NCI-H2171 (cell line): ENCODE measurements around the gene KNOP1.
A peak's percentile ranks its signal among the peaks of the same experiment; 100 is the strongest.
"Not testable (repeated sequence)": the region's sequence is repeated elsewhere in the genome, so short reads cannot be mapped to it uniquely, and the experiment has no call there.

ENCODE experiments used
- DNase-seq: peaks from one replicate; lab custom pipeline; 2025; lab: John Stamatoyannopoulos, UW

KNOP1 gene

DNA sequence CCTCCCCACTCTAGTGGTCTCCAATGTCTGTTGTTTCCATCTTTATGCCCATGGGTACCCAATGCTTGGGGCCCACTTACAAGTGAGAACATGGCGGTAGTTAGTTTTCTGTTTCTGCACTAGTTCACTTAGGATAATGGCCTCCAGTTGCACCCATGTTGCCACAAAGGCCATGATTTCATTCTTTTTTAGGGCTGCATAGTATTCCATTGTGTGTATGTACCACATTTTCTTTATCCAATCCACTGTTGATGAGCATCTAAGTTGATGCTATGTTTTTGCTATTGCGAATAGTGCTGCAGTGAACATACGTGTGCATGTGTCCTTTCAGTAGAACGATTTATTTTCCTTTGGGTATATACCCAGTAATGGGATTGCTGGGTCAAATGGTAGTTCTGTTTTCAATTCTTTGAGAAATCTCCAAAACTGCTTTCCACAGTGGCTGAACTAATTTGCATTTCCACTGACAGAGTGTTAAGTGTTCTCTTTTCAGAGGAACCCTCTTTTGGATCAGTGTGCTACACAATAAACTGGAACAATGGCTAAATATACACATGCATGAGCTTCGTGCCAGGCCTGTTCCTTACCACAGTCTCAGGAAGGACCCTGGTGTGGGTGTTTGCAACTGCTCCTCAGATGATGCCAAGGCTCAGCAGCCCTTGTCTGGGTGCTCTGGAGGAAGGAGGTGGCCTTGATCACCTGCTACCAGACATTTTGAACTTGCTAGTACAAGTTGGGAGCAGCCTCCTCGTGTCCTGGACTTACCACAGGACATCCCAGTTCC, 34.4 kb downstream of the KNOP1 start:
- no peak for DNase-seq

DNA sequence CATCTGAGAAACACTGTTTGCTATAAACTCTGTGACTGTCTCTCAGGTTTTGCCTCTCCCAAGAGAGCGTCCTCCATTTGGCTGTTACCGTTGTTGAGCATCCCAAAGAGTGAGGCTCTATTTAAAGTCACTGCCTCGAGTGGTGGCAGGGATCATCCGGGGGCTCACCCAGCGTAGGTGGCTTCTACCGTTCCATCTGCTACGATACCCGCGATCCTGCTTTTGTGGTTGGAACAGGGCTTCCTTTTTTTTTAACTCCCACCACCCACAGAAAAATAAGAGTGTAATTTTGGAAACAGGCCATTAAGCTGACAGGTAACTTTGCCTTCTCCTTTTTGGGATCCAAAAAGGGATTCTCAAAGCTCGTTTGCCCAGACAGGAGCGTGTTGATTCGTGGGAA, 36.4 kb downstream of the KNOP1 start:
- no peak for DNase-seq

DNA sequence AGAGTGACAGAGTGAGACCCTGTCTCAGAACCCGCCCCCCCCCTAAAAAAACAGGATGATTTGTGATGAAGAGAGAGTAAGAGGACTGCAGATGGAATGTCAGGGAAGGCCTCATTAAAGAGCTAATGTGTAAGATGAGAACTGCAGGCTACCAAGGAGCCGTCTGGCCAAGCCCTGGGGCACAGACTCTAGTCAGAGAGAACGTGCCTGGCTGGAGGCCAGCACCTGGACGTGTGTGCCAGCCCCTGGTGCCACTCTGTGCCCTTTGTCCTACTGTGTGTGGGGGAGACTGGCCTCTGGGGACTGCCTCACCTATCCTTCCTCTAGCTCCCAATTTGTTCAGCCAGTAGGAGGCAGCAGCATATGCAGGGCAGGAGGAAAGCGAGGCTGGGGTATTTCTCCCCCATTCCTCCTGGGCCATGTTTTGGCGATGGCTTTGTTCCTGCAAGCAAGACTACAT, 37.1 kb downstream of the KNOP1 start:
- peak; percentile 41 for DNase-seq

DNA sequence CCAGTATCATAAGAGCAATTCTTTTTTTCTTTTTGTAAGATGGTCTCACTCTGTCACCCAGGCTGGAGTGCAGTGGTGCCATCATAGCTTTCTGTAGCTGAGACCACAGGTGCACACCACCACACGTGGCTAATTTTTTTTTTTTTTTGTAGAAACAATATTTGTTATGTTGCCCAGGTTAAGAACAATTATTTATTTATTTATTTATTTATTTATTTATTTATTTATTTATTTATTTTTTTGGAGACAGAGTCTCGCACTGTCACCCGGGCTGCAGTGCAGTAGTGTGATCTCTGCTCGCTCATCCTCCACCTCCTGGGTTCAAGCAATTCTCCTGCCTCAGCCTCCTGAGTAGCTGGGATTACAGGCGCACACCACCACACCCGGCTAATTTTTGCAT, 38.7 kb downstream of the KNOP1 start:
- not testable (repeated sequence) for DNase-seq

DNA sequence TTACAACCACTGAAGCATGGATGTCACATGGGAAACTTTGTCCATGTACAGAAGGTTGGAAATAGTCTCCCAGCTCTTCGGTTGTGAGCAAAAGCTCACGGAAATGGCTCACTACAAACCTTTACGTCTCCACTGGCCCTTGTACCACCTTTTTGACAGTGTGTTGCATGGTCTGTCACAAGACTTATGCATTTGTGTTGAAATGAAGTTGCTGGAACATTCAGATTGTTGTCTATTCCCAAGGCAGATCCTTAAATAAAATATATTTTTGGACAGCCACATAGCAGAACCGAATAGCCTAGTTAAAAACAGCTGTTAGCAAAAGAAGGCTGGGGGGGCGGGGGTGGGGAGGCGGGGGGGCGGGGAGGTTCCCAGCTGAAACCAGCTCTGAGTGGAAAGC, 39.2 kb downstream of the KNOP1 start:
- DNase-seq: no peak

DNA sequence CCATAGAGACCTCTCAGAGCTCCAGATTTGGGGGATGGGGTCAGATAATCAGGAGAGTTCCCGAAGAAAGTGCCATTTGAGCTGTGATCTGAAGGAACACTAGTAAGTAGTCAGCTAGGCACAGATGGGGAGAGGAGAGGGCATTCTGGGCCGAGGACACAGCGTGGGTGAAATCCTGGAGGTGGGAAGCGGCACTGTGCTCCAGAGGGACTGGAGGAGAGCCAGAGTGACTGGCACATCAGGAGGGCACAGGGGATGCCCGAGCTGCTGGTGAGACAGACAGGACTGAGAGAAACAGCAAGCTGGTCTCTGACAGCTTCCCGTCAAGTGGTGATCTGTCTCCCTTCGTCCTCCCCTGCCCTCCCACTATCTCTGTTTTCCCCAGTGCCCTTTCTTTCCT, 40.6 kb downstream of the KNOP1 start:
- DNase-seq: no peak

DNA sequence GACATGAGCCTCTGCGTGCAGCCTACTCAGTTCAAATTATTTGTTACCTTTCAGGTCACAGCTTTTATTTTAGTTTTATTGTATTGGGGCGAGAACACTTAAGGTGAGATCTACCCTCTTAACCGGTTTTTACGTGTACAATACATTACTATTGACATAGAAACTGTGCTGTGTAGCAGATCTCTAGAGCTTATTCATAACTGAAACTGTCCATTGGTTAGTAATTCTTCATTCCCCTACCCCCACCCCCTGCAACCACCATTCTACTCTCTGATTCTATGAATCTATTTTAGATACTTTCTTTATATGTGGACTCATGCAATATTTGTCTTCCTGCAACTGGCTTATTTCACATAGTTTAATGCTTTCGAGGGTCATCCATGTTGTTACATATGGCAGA, 43.5 kb downstream of the KNOP1 start:
- no peak for DNase-seq

DNA sequence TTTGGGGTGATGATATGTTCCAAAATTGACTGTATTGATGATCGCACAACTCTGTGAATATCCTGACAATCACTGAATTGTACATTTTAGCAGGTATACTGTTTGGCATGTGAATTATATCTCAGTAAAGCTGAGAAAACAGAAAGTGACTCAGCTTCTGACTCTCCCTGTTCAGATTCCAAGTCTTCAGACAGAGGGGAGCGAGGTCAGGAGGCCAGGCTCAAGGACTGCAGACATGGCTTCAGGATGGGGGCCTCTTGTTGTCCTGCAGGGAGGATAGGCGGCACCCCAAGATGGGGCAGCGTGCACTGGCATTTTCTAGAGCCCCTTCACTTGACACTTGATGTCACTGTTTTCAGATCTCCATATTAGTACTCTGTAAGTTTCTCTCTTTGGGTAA, 45.6 kb downstream of the KNOP1 start:
- no peak for DNase-seq

DNA sequence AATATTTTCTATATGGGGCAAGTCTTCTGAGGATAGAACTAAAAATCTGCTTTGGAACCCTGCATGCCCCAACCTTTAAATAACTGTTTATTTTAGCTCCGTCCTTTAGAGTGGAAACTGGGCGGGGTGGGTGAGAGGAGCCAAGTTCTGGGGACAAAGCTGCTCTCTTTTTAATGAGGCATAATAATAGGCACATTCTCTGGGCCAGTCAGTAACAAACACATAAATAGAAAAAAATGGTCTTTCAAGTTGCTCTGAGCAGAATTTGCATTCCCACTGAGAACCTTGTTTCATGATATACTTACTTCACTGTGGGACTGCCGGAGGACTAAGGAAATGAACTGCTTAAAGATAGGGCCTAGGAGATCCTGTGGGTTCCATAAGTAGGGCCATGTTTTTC, 51.5 kb downstream of the KNOP1 start:
- DNase-seq: no peak

DNA sequence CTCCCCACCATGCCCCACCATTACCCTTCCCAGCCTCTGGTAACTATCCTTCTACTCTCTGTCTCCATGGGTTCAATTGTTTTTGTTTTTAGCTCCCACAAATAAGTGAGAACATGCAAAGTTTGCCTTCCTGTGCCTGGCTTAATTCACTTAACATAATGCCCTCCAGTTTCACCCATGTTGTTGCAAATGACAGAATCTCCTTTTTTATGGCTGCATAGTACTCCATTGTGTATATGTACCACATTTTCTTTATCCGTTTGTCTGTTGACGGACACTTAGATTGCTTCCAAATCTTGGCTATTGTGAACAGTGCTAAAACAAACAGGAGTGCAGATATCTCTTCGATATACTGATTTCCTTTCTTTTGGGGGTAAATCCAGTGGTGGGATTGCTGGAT, 52.7 kb downstream of the KNOP1 start:
- DNase-seq: not testable (repeated sequence)

DNA sequence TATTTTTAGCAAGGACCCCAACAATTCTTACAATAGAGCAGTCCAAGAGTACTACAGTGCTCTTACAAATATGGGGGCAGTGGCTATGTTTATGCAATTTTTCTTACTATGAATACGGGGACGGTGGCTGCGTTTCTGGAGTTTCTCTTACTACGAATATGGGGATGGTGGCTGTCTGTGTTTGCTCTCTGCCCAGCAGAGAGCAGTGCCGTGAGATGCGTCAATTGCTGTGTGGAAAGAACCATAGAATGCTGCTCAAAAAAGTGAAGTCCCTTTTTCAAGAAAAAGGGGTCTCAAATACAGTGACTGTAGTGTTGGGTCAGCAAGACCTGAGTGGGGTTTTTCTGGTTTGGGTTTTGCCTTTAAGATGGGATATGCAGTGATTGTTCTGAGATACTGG, 53.9 kb downstream of the KNOP1 start:
- no peak for DNase-seq

DNA sequence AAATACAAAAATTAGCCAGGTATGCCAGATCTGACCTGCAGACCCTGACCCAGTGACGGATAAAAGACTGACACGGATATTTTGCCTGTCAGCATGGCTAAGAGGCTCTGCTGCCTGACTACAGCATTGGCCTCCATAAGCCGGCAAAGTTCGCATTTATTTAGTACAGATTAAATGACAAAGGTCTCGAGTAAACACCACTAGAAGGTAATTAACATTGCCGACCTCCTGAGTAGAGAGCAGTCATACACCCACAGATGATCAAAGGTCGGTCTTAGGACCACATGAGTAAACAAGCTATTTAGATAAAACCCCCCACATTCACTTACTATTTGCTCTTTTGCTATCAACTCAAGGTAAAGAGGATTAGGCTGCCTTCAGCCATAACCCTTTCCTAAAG, 55.7 kb downstream of the KNOP1 start:
- DNase-seq: no peak

DNA sequence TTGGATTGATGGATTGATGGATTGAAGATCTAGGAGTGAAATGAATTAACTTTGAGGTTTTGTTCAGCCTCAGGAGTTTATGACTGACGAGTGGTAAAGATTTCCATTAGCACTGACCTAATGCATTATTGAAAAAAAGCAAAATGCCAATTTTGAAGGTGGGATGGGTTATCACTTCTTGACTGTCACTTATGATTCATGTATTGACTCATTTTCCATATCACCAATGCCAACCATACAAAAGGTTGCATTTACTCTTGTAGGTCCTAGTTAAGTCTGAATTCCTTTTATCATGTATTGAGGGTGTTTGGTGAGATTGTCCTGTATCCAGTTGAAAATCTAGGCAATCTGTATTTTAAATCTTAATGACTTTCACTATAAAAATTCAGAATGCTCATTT, 57.6 kb downstream of the KNOP1 start:
- DNase-seq: no peak

DNA sequence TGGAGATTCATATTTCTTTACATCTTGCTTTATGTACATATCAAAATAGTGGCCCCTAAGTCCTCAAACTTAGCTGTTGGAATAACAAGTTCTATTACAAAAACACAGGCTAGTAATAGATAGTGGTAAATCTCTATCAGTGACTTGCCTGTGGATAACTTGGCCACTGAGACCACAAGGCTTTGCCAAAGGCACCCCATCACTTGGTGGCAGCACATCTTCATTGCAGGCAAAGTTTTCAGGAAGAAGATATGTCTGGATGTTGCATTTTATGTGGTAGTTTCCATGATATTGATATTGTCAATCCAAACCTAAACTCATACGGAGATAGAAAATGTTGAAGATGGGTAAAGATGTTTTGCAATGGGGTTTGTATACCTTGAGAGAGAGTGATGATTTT, 58.5 kb downstream of the KNOP1 start:
- DNase-seq: no peak

DNA sequence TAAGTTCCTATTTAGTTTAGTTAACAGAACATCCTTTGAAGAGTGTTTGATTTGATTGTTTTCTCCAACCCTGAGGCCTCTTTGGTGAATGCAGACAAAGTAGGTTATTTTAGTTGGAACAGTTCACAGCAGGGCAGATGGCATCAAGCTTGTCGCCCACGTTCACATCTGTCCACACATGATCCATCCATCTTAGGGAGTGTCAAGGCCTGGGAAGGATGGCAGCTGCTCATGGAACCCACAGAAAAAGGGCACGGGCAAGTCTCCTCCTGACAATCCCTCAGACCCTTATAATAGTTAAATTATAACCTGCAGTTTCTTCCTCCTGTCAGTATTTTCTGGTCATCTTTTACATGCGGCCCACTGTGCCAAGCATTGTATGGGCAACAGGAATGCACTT, 60.2 kb downstream of the KNOP1 start:
- DNase-seq: peak; percentile 7

DNA sequence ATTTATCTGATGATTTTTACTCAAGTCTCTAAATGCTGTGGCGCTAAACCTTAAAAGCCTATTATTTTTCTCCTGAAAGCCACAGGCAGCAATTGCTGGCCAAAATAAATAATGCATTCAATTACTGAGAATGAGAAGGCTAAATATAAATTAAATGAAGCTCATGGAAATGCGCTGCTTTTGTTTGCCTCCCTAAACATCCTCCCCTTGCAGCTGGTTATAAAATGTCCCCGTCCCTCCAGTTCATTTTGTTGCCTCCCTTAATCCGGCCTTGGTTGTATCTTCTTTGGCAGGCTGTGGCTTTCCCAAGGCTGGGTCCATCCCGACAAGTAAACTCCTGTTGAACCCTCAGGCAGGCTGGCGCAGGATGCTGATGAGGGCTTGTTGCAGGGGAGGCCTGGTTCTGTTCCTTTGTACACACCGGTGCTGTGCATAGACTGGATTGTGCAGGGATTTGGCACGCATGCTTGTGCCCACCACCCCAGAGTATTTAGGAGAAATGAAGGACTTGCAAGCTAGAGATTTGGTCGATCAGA, 62.7 kb downstream of the KNOP1 start:
- no peak for DNase-seq

DNA sequence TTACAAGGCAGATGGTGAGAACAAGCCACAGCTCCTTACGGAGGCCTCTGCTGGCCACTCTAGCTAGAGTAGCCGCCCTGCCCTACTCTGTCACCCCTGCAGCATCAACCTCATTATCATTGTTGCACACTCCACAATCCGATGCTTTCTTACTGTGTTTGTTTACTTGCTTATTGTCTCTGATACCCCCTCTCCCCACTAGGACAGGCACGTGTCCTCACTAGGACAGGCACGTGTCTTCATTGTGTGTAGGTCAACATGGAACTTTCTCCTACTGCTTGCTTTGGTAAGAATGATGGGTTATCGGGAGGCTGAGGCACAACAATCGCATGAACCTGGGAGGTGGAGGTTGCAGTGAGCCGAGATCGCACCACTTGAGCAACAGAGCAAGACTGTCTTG, 63.9 kb downstream of the KNOP1 start:
- no peak for DNase-seq
